Lower lobe of right lung (tissue), 2 donors: ENCODE results near the gene WNT5B. TPM values are rescaled to one million over a fixed set of nuclear protein-coding genes. Genes with fewer than 3 reads are reported as not detected.
A peak's percentile ranks its signal among the peaks of the same experiment; 100 is the strongest.

Experiments used
- ATAC-seq, 2 donors: fragments of 200-7000 bp; cut with Tn5 transposase; one replicate each; pipeline ENCODE4 v1.9.1; 2020 to 2022; ENCODE audit warnings: mild to moderate bottlenecking in 2 of 2, moderate library complexity in 2 of 2
- DNase-seq: peaks from one replicate; pipeline ENCODE4 v3.0.0-alpha.2; 2020
- H3K27ac ChIP-seq: fragments of 200-600 bp; one replicate; pipeline ENCODE4 v1.8.0; 2022
- H3K27me3 ChIP-seq: fragments of 200-600 bp; one replicate; pipeline ENCODE4 v1.8.0; 2022; ENCODE audit warnings: low read depth
- H3K36me3 ChIP-seq: fragments of 200-600 bp; one replicate; pipeline ENCODE4 v1.8.0; 2022; ENCODE audit warnings: mild to moderate bottlenecking
- H3K4me1 ChIP-seq: fragments of 200-600 bp; one replicate; pipeline ENCODE4 v1.8.0; 2022
- H3K4me3 ChIP-seq: fragments of 200-600 bp; one replicate; pipeline ENCODE4 v1.8.0; 2022; ENCODE audit warnings: mild to moderate bottlenecking
- H3K9me3 ChIP-seq: fragments of 200-600 bp; one replicate; pipeline ENCODE4 v1.8.0; 2022
- intact Hi-C: fragments of 100-400 bp; cut with DNase I; formaldehyde crosslinking; loops from one replicate; pipeline ENCODE4 v1.11.0; 2022
- total RNA-seq: library from RNA; stranded (reverse); fragmentation: NEBNext Ultra II Directional; extraction: Animal tissue kit (Norgen Biotek cat#: 25700); gene quantifications from one replicate; pipeline ENCODE4 v1.2.1, GENCODE V29; 2021
- TF ChIP-seq, protein P1 (sequence below): fragments of 200-600 bp; IDR thresholded peaks from one replicate; pipeline ENCODE4 v1.8.0; 2022; ENCODE audit warnings: antibody characterized with exemption, mild to moderate bottlenecking
- donor health status: DM: no; HTN: yes; CAD: no; lungs with severe emphysema.

The WNT5B gene
- total RNA-seq, 1 donor from 2014 or later, result 6.1 TPM

DNA sequence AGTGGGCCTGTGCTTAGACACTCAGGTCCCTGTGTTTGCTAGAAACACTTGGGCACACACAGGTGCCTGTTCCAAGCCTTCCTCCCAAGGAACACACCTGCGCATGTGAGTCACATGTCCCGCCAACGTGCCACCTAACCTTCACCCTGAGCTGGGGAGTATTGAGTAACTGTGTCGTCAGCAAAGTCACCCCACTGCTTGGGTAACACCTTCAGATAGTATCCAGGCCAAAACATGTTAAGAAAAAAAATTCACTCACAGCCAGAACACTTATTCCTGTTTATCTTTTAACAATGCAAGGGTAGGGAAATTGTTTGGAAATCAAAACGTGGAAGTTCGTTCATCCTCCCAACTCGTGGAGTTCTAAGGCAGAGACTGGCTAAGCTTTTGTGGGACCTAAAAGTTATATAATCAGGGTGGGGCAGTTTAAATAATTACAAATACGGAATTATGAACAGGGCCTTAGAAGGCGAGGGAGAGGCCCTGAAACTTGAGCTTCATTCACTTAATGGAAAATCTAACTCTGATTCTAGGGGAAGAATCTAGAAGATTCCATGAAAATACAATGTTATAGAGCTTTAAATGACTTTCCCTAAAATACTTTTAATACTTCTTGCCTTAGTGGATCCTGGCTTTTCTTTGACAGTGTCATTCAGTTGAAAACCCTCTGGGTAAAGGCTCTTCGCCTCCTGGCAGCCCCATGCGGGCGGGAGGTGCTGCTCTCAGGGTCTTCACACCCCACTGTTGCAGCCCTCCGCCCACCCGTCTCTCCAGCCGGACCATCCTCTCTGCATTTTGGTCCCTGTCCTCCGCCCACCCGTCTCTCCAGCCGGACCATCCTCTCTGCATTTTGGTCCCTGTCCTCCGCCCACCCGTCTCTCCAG is 31.5 kb downstream of the WNT5B start:
- TF ChIP-seq, protein P1, sequence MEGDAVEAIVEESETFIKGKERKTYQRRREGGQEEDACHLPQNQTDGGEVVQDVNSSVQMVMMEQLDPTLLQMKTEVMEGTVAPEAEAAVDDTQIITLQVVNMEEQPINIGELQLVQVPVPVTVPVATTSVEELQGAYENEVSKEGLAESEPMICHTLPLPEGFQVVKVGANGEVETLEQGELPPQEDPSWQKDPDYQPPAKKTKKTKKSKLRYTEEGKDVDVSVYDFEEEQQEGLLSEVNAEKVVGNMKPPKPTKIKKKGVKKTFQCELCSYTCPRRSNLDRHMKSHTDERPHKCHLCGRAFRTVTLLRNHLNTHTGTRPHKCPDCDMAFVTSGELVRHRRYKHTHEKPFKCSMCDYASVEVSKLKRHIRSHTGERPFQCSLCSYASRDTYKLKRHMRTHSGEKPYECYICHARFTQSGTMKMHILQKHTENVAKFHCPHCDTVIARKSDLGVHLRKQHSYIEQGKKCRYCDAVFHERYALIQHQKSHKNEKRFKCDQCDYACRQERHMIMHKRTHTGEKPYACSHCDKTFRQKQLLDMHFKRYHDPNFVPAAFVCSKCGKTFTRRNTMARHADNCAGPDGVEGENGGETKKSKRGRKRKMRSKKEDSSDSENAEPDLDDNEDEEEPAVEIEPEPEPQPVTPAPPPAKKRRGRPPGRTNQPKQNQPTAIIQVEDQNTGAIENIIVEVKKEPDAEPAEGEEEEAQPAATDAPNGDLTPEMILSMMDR, result no peak
- H3K27me3 ChIP-seq, result no peaks in the 10 kb centered on the region
- no peaks in the 10 kb centered on the region for H3K9me3 ChIP-seq
- DNase-seq, result peak; percentile 91
- peak; percentile 66 to 69 for ATAC-seq
- no peaks in the 10 kb centered on the region for H3K36me3 ChIP-seq
- intact Hi-C loops, result no loop called here
- H3K4me3 ChIP-seq, result peak overlapping the region; percentile 34
- H3K27ac ChIP-seq, result peak overlapping the region; percentile 93
- H3K4me1 ChIP-seq, result peaks cover 41% of the 10 kb centered on the region

DNA sequence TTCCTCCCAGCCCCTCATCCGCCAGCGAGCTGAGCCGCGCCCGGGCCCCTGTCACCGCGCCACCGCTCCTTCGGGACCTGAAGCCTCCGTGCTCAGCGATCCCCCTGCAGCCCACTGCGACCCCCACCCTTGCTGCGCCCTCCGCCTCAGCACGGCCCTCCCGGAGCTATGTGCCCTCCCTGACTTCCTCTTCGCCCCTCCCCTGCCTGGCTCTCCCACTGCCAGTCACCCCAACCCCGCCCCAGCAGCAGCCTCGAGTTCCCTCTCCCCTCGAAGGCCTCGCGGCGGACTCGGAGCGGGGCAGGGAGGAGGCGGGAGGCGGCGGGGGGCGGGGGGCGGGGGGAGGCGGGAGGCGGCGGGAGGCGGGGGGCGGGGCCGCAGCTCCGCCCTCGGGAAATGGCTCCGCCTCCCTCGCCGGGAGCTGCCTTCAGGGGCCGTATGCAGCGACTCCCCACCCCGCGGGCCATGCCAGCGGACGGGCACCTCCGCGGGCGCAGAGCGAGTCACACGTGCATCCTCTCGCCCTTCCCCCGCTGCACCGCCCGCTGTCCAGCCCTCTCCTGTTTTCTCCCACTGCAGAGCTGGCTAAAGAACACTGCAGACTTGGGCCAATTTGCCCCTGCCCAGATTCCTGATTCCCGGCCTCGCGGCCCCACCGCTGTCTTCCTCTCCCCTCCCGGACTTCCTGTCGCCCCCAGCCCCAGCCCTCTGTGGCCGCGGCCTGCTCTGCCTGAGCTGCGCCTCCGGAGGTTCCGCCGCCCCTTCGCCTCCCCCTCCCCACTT is 32.7 kb downstream of the WNT5B start:
- H3K36me3 ChIP-seq, result no peaks in the 10 kb centered on the region
- peak; percentile 97 for DNase-seq
- TF ChIP-seq, protein P1, result no peak
- H3K4me3 ChIP-seq, result peak overlapping the region; percentile 50
- intact Hi-C loops, result no loop called here
- H3K27ac ChIP-seq, result peak overlapping the region; percentile 86
- no peaks in the 10 kb centered on the region for H3K27me3 ChIP-seq
- ATAC-seq, result peak; percentile 90 to 95
- H3K9me3 ChIP-seq, result no peaks in the 10 kb centered on the region
- H3K4me1 ChIP-seq, result peaks cover 50% of the 10 kb centered on the region

DNA sequence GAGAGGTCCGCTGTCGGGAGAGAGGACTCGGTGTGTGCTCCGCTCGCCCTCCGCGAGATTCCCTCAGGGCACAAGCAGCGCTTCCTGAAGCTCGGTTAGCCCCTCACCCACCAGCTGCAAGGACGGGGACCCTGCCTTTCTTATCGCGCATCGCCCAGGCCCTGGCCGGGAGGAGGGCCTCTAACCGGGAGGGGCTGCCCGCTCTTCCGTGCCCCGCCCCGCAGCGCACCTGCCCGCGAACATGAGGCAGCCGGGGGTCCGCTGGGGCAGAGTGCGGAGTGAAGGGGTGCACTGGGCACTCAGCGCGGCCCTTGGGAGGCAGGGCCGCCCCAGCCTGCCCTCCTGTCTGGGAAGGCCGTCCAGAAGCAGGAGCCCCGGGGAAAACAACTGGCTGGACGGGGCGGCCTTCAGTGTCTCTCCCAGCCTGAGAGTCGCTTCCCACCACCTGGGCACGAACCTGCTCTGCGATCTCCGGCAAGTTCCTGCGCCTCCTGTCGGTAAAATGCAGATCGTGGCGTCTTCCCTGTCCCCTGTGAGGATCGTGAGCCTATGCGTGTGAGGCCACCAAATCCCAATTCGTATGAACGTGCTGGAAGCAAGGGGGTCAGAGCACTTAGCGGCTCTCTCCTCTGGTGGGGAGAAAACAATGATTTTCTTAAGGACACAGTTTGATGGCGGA is 33.9 kb downstream of the WNT5B start:
- DNase-seq (peak; percentile 80), ATAC-seq (peak; percentile 39)
- TF ChIP-seq, protein P1, result peak; percentile 33
- H3K36me3 ChIP-seq, result no peaks in the 10 kb centered on the region
- peaks cover 53% of the 10 kb centered on the region for H3K4me1 ChIP-seq
- H3K27ac ChIP-seq, result peak overlapping the region; percentile 76
- peak overlapping the region; percentile 19 for H3K4me3 ChIP-seq
- H3K27me3 ChIP-seq, result no peaks in the 10 kb centered on the region
- H3K9me3 ChIP-seq, result no peaks in the 10 kb centered on the region
- intact Hi-C loops, result no loop called here

DNA sequence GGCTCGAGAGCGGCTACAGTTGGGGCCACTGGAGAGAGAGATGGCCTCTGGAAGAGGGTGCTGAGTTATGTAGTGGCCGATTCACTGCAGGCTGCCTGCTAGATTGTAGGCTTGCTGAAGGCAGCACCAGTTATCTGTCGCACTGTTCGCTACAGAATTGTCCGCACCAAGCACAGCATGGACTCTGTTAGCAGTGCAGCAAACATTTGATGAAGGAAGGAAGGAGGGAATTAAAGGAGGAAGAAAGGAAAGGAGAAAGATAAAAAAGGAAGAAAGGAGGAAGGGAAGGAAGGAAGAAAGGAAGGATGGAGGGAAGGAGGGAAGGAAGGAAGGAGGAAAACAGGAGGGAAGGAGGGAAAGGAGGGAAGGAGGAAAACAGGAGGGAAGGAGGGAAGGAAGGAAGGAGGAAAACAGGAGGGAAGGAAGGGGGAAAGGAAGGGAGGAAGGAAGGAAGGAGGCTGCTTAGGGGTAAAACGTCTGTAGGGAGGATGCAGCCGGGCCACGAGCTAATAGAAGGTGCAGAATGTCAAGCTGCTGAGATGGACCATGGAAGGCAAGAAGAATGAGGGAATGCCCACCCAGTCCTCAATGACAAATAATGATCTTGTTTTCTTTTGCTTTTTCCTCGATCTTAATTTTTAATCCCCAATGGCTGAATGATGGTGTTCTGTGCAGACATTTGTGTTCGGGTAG is 34.6 kb downstream of the WNT5B start:
- H3K36me3 ChIP-seq, result no peaks in the 10 kb centered on the region
- peaks cover 52% of the 10 kb centered on the region for H3K4me1 ChIP-seq
- H3K9me3 ChIP-seq, result no peaks in the 10 kb centered on the region
- no peak for ATAC-seq
- no peak overlapping the region for H3K4me3 ChIP-seq
- TF ChIP-seq, protein P1, result no peak
- intact Hi-C loops, result no loop called here
- no peak for DNase-seq
- peak overlapping the region; percentile 76 for H3K27ac ChIP-seq
- H3K27me3 ChIP-seq, result no peaks in the 10 kb centered on the region

DNA sequence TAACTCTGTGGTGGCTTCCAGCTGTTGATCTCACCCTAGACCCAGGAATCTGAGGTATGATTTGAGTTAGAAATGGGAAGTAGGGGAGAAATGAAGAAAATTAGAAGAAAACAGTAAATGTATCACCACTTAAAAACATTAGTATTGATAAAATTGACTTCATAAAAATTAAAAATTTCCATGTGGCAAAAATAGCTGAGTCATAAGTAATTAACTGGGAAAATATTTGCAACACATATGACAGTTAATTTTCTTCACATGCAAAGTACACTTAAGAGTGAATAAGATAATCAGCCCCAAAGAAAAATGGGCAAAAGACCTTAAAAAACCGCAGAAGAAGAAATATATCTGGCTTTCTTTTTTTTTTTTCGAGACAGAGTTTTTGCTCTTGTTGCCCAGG is 36.3 kb downstream of the WNT5B start:
- no peak for ATAC-seq
- no peak for DNase-seq
- TF ChIP-seq, protein P1, result no peak
- intact Hi-C loops, result no loop called here
- Histone ChIP-seq H3K4me3 (no peak overlapping the region), H3K9me3 (no peaks in the 10 kb centered on the region), H3K27me3 (no peaks in the 10 kb centered on the region), H3K27ac (no peak overlapping the region), H3K36me3 (no peaks in the 10 kb centered on the region), H3K4me1 (peaks cover 43% of the 10 kb centered on the region)
